Hepatocyte (in vitro differentiated cells): ENCODE results near the gene DNAH6.

Source experiments
- EZH2 ChIP-seq: fragments of 200-600 bp; sonication (generic); IDR thresholded peaks from 2 replicates; pipeline ENCODE4 v1.6.1; 2016; ENCODE audit warnings: antibody characterized with exemption, mild to moderate bottlenecking, borderline replicate concordance
- EZH2phosphoT487 ChIP-seq: fragments of 200-600 bp; sonication (generic); IDR thresholded peaks from one replicate; pipeline ENCODE4 v1.6.1; 2018; ENCODE audit warnings: antibody characterized with exemption, mild to moderate bottlenecking, low read depth, moderate library complexity; ENCODE audit not compliant: unreplicated experiment, severe bottlenecking
- TF ChIP-seq, protein P1 (sequence below): fragments of 200-600 bp; sonication (generic); IDR thresholded peaks from 2 replicates; pipeline ENCODE4 v1.5.1; 2016; ENCODE audit warnings: antibody characterized with exemption, mild to moderate bottlenecking; ENCODE audit not compliant: poor library complexity

DNA sequence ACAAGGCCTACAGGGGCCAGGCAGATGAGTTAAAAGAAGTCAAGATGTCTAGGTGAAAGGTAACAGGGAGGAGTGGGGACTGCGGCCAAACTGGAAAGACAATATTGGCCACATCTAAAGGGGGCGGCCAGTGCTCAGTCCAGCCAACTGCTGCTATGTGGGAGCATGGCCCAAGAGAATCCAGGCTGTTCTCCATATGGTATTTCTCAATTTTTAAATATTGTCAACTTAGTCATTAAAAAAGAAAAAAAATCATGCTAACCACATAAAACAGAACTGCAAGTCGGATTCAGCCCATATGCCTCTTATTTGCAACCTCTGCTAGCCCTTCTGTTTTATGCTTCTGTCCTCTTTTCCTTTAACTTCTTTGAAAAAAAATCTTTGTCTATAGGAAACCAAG, 349.8 kb downstream of the DNAH6 start:
- TF ChIP-seq, protein P1, sequence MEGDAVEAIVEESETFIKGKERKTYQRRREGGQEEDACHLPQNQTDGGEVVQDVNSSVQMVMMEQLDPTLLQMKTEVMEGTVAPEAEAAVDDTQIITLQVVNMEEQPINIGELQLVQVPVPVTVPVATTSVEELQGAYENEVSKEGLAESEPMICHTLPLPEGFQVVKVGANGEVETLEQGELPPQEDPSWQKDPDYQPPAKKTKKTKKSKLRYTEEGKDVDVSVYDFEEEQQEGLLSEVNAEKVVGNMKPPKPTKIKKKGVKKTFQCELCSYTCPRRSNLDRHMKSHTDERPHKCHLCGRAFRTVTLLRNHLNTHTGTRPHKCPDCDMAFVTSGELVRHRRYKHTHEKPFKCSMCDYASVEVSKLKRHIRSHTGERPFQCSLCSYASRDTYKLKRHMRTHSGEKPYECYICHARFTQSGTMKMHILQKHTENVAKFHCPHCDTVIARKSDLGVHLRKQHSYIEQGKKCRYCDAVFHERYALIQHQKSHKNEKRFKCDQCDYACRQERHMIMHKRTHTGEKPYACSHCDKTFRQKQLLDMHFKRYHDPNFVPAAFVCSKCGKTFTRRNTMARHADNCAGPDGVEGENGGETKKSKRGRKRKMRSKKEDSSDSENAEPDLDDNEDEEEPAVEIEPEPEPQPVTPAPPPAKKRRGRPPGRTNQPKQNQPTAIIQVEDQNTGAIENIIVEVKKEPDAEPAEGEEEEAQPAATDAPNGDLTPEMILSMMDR, result no peak
- no peak for TF ChIP-seq EZH2phosphoT487
- no peak for TF ChIP-seq EZH2
